ENCODE measurements around the gene STEAP1B. TPM values are rescaled to one million over a fixed set of nuclear protein-coding genes. Genes with fewer than 3 reads are reported as not detected.

Gene STEAP1B
- total RNA-seq, 1 experiment from 2014 or later, result 0.27 TPM

DNA sequence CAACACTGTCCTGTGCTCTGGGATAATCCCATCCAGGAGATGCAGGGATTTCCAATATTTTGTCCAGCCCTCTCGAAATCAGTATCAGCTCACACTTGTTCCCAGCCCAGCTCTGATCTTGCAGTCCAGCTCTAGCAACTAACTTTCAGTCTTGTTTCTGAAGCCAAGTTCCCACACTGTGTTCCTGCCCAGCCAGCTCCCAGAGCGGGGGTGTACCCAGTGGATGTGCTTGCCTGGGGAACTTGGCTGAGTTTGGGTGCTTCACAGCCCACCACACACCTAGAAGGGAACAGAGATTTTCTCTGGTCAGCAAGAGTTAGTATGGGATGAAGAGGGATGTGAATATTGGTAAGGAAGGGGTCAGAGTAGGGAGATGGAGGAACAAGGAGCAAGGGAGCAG, 85.6 kb downstream of the STEAP1B start:
- Histone ChIP-seq H4K20me1 (ENCODE audit: insufficient read depth) (no peaks in the 10 kb centered on the region), H3K9me3 (ENCODE audit: control insufficient read depth in 1 of 2, insufficient read depth in 1 of 2, low read depth in 1 of 2, low read length in 2 of 2) (no peaks in the 10 kb centered on the region), H3K27me3 (ENCODE audit: insufficient read depth, low read length) (peaks cover 5% of the 10 kb centered on the region; the same call in 1 of the 2 replicates), H3K4me2 (ENCODE audit: low read length) (no peak overlapping the region), H2AFZ (ENCODE audit: low read depth, low read length, poor library complexity, severe bottlenecking) (no peak overlapping the region), H3K79me2 (ENCODE audit: insufficient read depth, low read length) (no peaks in the 10 kb centered on the region), H3K27ac (ENCODE audit: low read depth, low read length) (no peak overlapping the region), H3K4me3 (replicated peaks in 1 of 2; ENCODE audit: low read depth in 1 of 2, low read length in 2 of 2) (no peak overlapping the region), H3K9ac (ENCODE audit: low read length) (no peak overlapping the region), H3K36me3 (ENCODE audit: control insufficient read depth in 1 of 2, insufficient read depth in 2 of 2, low read length in 2 of 2) (no peaks in the 10 kb centered on the region), H3K9me2 (ENCODE audit: insufficient read depth) (no peaks in the 10 kb centered on the region), H3K4me1 (ENCODE audit: control insufficient read depth in 1 of 2, insufficient read depth in 2 of 2, low read length in 2 of 2) (no peaks in the 10 kb centered on the region)
- no peak for TF ChIP-seq TCF7L2 (IDR thresholded peaks at IDR 0.05; ENCODE audit: borderline replicate concordance, extremely low read depth, insufficient read depth, insufficient read length)
- TF ChIP-seq ZNF274 (IDR thresholded peaks at IDR 0.05; ENCODE audit: low read depth, low read length), result no peak
- TF ChIP-seq ELF1 (IDR thresholded peaks at IDR 0.05; ENCODE audit: borderline replicate concordance, low read depth), result no peak
- TF ChIP-seq, protein P1, sequence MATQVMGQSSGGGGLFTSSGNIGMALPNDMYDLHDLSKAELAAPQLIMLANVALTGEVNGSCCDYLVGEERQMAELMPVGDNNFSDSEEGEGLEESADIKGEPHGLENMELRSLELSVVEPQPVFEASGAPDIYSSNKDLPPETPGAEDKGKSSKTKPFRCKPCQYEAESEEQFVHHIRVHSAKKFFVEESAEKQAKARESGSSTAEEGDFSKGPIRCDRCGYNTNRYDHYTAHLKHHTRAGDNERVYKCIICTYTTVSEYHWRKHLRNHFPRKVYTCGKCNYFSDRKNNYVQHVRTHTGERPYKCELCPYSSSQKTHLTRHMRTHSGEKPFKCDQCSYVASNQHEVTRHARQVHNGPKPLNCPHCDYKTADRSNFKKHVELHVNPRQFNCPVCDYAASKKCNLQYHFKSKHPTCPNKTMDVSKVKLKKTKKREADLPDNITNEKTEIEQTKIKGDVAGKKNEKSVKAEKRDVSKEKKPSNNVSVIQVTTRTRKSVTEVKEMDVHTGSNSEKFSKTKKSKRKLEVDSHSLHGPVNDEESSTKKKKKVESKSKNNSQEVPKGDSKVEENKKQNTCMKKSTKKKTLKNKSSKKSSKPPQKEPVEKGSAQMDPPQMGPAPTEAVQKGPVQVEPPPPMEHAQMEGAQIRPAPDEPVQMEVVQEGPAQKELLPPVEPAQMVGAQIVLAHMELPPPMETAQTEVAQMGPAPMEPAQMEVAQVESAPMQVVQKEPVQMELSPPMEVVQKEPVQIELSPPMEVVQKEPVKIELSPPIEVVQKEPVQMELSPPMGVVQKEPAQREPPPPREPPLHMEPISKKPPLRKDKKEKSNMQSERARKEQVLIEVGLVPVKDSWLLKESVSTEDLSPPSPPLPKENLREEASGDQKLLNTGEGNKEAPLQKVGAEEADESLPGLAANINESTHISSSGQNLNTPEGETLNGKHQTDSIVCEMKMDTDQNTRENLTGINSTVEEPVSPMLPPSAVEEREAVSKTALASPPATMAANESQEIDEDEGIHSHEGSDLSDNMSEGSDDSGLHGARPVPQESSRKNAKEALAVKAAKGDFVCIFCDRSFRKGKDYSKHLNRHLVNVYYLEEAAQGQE (IDR thresholded peaks at IDR 0.05; ENCODE audit: low read depth), result no peak
- no peak for TF ChIP-seq CBX3 (IDR thresholded peaks at IDR 0.05; ENCODE audit: low read depth)
- no peak for TF ChIP-seq EZH2phosphoT487 (IDR thresholded peaks at IDR 0.05; ENCODE audit: borderline replicate concordance)
- TF ChIP-seq SRF (IDR thresholded peaks at IDR 0.05; ENCODE audit: low read depth), result no peak
- TF ChIP-seq JUND (IDR thresholded peaks at IDR 0.05), result no peak
- TF ChIP-seq EGR1 (IDR thresholded peaks at IDR 0.05; ENCODE audit: low read depth), result no peak
- no peak for TF ChIP-seq SP1 (IDR thresholded peaks at IDR 0.05; ENCODE audit: low read depth)
- TF ChIP-seq ZFX (IDR thresholded peaks at IDR 0.05), result no peak
- no peak for TF ChIP-seq SIN3A (IDR thresholded peaks at IDR 0.05; ENCODE audit: low read depth)
- TF ChIP-seq, protein P2, sequence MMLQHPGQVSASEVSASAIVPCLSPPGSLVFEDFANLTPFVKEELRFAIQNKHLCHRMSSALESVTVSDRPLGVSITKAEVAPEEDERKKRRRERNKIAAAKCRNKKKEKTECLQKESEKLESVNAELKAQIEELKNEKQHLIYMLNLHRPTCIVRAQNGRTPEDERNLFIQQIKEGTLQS (IDR thresholded peaks at IDR 0.05), result no peak
- TF ChIP-seq FOSL1 (IDR thresholded peaks at IDR 0.05; ENCODE audit: low read depth), result no peak
- no peak for TF ChIP-seq EZH2 (IDR thresholded peaks at IDR 0.05)
- TF ChIP-seq, protein P3, sequence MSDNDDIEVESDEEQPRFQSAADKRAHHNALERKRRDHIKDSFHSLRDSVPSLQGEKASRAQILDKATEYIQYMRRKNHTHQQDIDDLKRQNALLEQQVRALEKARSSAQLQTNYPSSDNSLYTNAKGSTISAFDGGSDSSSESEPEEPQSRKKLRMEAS (IDR thresholded peaks at IDR 0.05), result no peak
- TF ChIP-seq POLR2AphosphoS5 (IDR thresholded peaks at IDR 0.05; ENCODE audit: low read depth, low read length), result no peak
- no peak for TF ChIP-seq YY1 (IDR thresholded peaks at IDR 0.05; ENCODE audit: extremely low read depth, insufficient replicate concordance, low read depth, low read length)
- no peak for TF ChIP-seq RAD21 (IDR thresholded peaks at IDR 0.05; ENCODE audit: low read depth)
- ChIA-PET CTCF (no interaction called here), POLR2A (no interaction called here), RAD21 (ENCODE audit: low non-redundant PET in 1 of 2, low total read pairs in 2 of 2, uncharacterized antibody in 2 of 2, unreplicated experiment in 2 of 2) (no interaction called here)
- intact Hi-C loops (cut with micrococcal nuclease), result no loop called here
- no peak for ATAC-seq
- no peak for DNase-seq (ENCODE audit: low read depth, low spot score)
- BruUV-seq (replicated peaks), result no TSS peak

All from HCT116 (cell line).